Uterus (tissue), 2 donors: ENCODE measurements around the gene ETV3L.

ENCODE experiments used
- POLR2A ChIP-seq, 2 donors: fragments of 450-650 bp; IDR thresholded peaks; one replicate each; pipeline ENCODE4 v1.6.1; 2016; ENCODE audit warnings: antibody characterized with exemption in 2 of 2, mild to moderate bottlenecking in 1 of 2, moderate library complexity in 1 of 2
- TF ChIP-seq, protein P1 (sequence below), 4 experiments: fragments of 200-600 bp in 2 of 4; fragments of 450-650 bp in 2 of 4; sonication (generic) in 2 of 4; IDR thresholded peaks; one replicate each; pipeline ENCODE4 v1.5.1; 2016 to 2019; ENCODE audit warnings: antibody characterized with exemption in 4 of 4, mild to moderate bottlenecking in 2 of 4, moderate library complexity in 1 of 4

GRCh38 chr1:157090771-157091170 is 8.8 kb downstream of the ETV3L start:
- TF ChIP-seq, protein P1, sequence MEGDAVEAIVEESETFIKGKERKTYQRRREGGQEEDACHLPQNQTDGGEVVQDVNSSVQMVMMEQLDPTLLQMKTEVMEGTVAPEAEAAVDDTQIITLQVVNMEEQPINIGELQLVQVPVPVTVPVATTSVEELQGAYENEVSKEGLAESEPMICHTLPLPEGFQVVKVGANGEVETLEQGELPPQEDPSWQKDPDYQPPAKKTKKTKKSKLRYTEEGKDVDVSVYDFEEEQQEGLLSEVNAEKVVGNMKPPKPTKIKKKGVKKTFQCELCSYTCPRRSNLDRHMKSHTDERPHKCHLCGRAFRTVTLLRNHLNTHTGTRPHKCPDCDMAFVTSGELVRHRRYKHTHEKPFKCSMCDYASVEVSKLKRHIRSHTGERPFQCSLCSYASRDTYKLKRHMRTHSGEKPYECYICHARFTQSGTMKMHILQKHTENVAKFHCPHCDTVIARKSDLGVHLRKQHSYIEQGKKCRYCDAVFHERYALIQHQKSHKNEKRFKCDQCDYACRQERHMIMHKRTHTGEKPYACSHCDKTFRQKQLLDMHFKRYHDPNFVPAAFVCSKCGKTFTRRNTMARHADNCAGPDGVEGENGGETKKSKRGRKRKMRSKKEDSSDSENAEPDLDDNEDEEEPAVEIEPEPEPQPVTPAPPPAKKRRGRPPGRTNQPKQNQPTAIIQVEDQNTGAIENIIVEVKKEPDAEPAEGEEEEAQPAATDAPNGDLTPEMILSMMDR (IDR thresholded peaks at IDR 0.05) = no peak
- TF ChIP-seq POLR2A (IDR thresholded peaks at IDR 0.05) = no peak
